KOPT-K1 (cell line): ENCODE results near the gene LRRC28.

Source experiments
- H3K27ac ChIP-seq: fragments of 200-600 bp; sonication (generic); 2 replicates; pipeline ENCODE4 v1.5.1; 2016; ENCODE audit warnings: antibody characterized with exemption, mild to moderate bottlenecking, low read depth, low read length; ENCODE audit not compliant: poor library complexity, severe bottlenecking
- H3K36me3 ChIP-seq: fragments of 200-600 bp; sonication (generic); 2 replicates; pipeline ENCODE4 v1.5.1; 2017; ENCODE audit warnings: antibody characterized with exemption, mild to moderate bottlenecking, low read length, moderate library complexity; ENCODE audit not compliant: insufficient read depth
- H3K9me3 ChIP-seq: fragments of 200-600 bp; sonication (generic); 2 replicates; pipeline ENCODE4 v1.5.1; 2017; ENCODE audit warnings: antibody characterized with exemption, low read length, mild to moderate bottlenecking; ENCODE audit not compliant: insufficient read depth, poor library complexity, severe bottlenecking

LRRC28 gene

GRCh38 chr15:99432271-99433025 is 181.2 kb downstream of the LRRC28 start:
- Histone ChIP-seq H3K27ac (no peak overlapping the region), H3K36me3 (no peaks in the 10 kb centered on the region), H3K9me3 (no peaks in the 10 kb centered on the region)

- Histone ChIP-seq H3K36me3 (no peaks in the 10 kb centered on the region), H3K27ac (no peak overlapping the region), H3K9me3 (no peaks in the 10 kb centered on the region)
These were observed 181.9 kb downstream of the LRRC28 start for GRCh38 chr15:99433026-99433756.

DNA sequence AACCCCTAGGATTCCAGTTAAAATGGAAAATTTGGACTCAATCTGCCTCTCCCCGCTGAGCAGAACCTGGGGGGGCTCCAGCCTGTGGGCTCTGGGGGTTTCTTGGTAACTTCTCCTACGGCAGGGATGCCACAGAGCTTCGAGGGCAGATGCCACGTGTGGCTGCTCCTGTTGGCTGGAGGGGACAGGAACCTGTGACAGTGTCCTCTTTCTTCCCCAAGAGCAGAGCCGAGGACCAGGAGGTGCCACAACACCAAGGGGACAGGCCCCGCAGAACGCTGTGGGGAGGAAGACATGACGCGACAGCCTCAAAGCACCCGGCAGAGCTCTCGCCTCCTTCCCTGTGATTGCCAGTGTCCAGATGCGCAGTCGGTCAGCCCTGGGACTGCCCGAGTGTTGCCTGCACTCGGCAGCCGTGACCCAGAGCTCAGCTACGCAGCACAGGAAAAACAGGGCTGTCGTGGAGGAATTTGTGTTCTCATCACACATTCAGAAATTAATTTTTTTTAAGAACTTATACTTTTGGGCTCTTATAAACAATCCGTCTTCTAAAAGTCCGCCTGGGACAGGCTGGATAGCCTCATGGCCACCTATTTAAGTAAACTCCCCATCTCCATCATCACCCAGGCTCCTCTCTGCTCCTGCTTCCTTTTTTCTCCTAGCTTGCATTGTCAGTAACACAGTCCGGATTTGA is 182.6 kb downstream of the LRRC28 start:
- Histone ChIP-seq H3K9me3 (no peaks in the 10 kb centered on the region), H3K27ac (no peak overlapping the region), H3K36me3 (no peaks in the 10 kb centered on the region)

- Histone ChIP-seq H3K9me3 (no peaks in the 10 kb centered on the region), H3K36me3 (no peaks in the 10 kb centered on the region), H3K27ac (no peak overlapping the region)
These were observed 183.3 kb downstream of the LRRC28 start for GRCh38 chr15:99434506-99435112.

GRCh38 chr15:99435113-99435695 is 183.9 kb downstream of the LRRC28 start:
- no peaks in the 10 kb centered on the region for H3K9me3 ChIP-seq
- no peak overlapping the region for H3K27ac ChIP-seq
- no peaks in the 10 kb centered on the region for H3K36me3 ChIP-seq

GRCh38 chr15:99435877-99436541 is 184.7 kb downstream of the LRRC28 start:
- H3K27ac ChIP-seq: no peak overlapping the region
- no peaks in the 10 kb centered on the region for H3K36me3 ChIP-seq
- no peaks in the 10 kb centered on the region for H3K9me3 ChIP-seq

GRCh38 chr15:99436542-99437314 is 185.4 kb downstream of the LRRC28 start:
- Histone ChIP-seq H3K27ac (no peak overlapping the region), H3K9me3 (no peaks in the 10 kb centered on the region), H3K36me3 (no peaks in the 10 kb centered on the region)

DNA sequence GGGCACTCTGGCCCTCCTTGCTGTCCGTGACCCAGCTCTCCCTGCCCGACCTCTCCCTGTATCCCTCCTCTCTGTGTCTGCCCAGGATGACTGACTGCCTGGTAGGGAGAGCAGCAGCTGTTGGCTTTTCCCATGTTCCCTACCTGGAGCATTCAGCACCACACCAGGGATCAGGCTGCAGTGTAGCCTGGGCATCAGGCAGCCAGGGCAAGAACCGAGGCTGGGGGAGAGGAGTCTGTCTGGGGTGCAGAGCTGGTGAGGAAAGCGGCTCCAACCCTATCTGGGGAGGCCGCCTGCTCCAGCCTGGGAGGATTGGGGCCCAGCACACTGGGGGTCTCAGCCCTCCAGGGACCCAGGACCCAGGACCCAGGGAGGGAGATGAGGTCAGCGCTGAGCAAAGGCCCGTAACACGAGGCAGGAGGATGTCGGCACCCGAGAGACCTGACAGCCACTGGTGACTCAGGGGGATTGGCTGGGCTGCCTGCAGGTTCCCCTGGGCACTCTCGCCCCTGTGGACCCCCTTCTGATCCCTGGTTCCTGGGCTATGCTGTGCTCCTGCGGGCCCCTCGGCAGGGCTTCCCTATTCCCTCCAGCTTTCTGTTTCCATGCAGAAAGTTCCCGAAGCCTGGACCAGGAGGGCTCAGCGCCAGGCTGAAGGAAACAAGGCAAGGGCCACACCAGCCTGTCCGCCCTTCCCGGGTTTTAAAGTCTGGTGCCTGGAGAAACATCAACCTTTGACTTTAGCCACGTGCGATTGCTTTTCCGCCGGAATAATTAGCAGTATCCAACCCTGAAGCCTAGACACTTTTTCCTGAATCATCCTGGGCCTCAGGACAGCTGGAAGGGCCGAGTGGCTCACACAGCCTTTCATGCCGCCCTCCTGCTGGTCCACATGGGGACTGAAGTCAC is 186.3 kb downstream of the LRRC28 start:
- peak overlapping the region; percentile 52 for H3K27ac ChIP-seq
- no peaks in the 10 kb centered on the region for H3K9me3 ChIP-seq
- H3K36me3 ChIP-seq: no peaks in the 10 kb centered on the region

GRCh38 chr15:99438224-99438585 is 186.9 kb downstream of the LRRC28 start:
- Histone ChIP-seq H3K36me3 (no peaks in the 10 kb centered on the region), H3K9me3 (no peaks in the 10 kb centered on the region), H3K27ac (peak overlapping the region; percentile 52)

- Histone ChIP-seq H3K9me3 (no peaks in the 10 kb centered on the region), H3K36me3 (no peaks in the 10 kb centered on the region), H3K27ac (peak overlapping the region; percentile 52)
These were observed 187.6 kb downstream of the LRRC28 start for GRCh38 chr15:99438691-99439523.

DNA sequence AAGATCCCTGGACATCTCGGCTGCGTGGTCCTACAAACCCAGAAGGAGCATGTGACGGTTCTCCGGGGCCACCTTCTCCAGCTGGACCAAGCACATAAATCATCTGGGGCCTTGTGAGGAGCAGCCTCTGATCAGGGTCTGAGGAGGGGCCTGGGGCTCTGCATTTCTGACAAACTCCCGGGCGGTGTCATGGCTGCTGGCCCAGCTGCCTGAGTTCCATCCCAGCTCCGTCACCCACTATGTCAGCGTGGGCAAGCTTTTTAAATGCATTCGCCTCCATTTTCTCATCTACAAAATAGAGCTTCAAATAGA is 188.2 kb downstream of the LRRC28 start:
- H3K36me3 ChIP-seq: no peaks in the 10 kb centered on the region
- H3K27ac ChIP-seq: no peak overlapping the region
- H3K9me3 ChIP-seq: no peaks in the 10 kb centered on the region

DNA sequence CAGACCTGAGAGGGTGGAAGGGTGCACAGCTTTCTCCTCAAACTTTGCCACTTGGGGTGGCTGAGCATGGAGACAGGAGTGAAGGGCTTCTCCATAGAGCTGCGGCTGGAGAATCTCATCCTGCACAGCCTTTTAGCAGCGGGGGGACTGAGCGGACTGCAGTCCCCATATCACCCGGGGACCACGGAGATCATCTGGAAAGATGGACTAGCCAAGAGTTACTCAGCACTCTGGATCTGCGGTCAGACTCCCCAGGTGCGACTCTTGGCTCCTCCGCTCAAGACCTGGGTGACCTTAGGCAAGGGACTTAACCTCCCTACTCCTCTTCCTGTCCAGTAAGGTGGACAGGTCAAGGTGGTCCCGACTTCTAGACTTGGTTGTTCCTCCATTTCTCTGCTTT is 188.7 kb downstream of the LRRC28 start:
- Histone ChIP-seq H3K9me3 (no peaks in the 10 kb centered on the region), H3K36me3 (no peaks in the 10 kb centered on the region), H3K27ac (no peak overlapping the region)
